Liver (tissue), 9 donors: Measurements from ENCODE around the gene IRAK3. TPM values are rescaled to one million over a fixed set of nuclear protein-coding genes. Genes with fewer than 3 reads are reported as not detected.

Experiments used
- DNase-seq: peaks from one replicate; pipeline ENCODE4 v3.0.0-alpha.2; 2017; ENCODE audit warnings: low spot score
- H3K27ac ChIP-seq, 2 donors: one replicate each; pipeline ENCODE4 v1.7.0; 2013; ENCODE audit warnings: inconsistent platforms in 2 of 2, low read length in 2 of 2, control low read depth in 1 of 2, low read depth in 1 of 2, mild to moderate bottlenecking in 1 of 2
- H3K27me3 ChIP-seq, 4 donors: one replicate each; pipeline versions ENCODE4 v1.6.1 to v1.7.0; 2013; ENCODE audit warnings: low read length in 3 of 4, inconsistent platforms in 1 of 4, mild to moderate bottlenecking in 1 of 4, moderate library complexity in 1 of 4; ENCODE audit not compliant: control insufficient read depth in 4 of 4, insufficient read depth in 4 of 4
- H3K36me3 ChIP-seq, 4 donors: one replicate each; pipeline versions ENCODE4 v1.6.1 to v1.7.0; 2013; ENCODE audit warnings: low read length in 3 of 4, mild to moderate bottlenecking in 3 of 4, low read depth in 1 of 4, moderate library complexity in 1 of 4; ENCODE audit not compliant: control insufficient read depth in 4 of 4, insufficient read depth in 3 of 4
- H3K4me1 ChIP-seq, 4 donors: one replicate each; pipeline versions ENCODE4 v1.6.1 to v1.7.0; 2013; ENCODE audit warnings: low read length in 3 of 4, mild to moderate bottlenecking in 3 of 4, moderate library complexity in 1 of 4; ENCODE audit not compliant: control insufficient read depth in 4 of 4, insufficient read depth in 4 of 4
- H3K4me3 ChIP-seq, 3 donors: one replicate each; pipeline versions ENCODE4 v1.6.1 to v1.7.0; 2013; ENCODE audit warnings: low read length in 3 of 3, control low read depth in 1 of 3, low read depth in 1 of 3, mild to moderate bottlenecking in 1 of 3
- H3K9ac ChIP-seq, 2 donors: one replicate each; pipeline ENCODE4 v1.7.0; 2013; ENCODE audit warnings: low read length in 2 of 2, mild to moderate bottlenecking in 2 of 2, moderate library complexity in 2 of 2, control low read depth in 1 of 2, low read depth in 1 of 2
- H3K9me3 ChIP-seq, 4 donors: one replicate each; pipeline versions ENCODE4 v1.6.1 to v1.7.0; 2013; ENCODE audit warnings: low read length in 3 of 4; ENCODE audit not compliant: control insufficient read depth in 4 of 4
- CTCF ChIP-seq: fragments of 150-350 bp; IDR thresholded peaks from 2 replicates; pipeline ENCODE4 v1.5.1; 2017; ENCODE audit warnings: improper control_type of control experiment, low read depth, low read length; ENCODE audit not compliant: missing input control
- EGR1 ChIP-seq, 2 donors: IDR thresholded peaks; 2 replicates each; pipeline ENCODE4 v1.6.1; 2016 to 2018; ENCODE audit warnings: antibody characterized with exemption in 2 of 2, low read depth in 2 of 2
- FOXA1 ChIP-seq: IDR thresholded peaks from 2 replicates; pipeline ENCODE4 v1.6.1; 2016; ENCODE audit warnings: antibody characterized with exemption
- FOXA2 ChIP-seq: IDR thresholded peaks from 2 replicates; pipeline ENCODE4 v1.6.1; 2016; ENCODE audit warnings: antibody characterized with exemption
- GABPA ChIP-seq, 2 donors: IDR thresholded peaks in 1 of 2; conservative IDR thresholded peaks in 1 of 2; 2 replicates each; pipeline ENCODE4 v1.6.1; 2016; ENCODE audit warnings: antibody characterized with exemption in 2 of 2, mild to moderate bottlenecking in 1 of 2, moderate library complexity in 1 of 2
- HNF4A ChIP-seq, 2 donors: conservative IDR thresholded peaks; 2 replicates each; pipeline ENCODE4 v1.6.1; 2016; ENCODE audit warnings: antibody characterized with exemption in 2 of 2, mild to moderate bottlenecking in 2 of 2
- HNF4G ChIP-seq: IDR thresholded peaks from 2 replicates; pipeline ENCODE4 v1.6.1; 2016; ENCODE audit warnings: antibody characterized with exemption
- JUND ChIP-seq, 2 donors: IDR thresholded peaks; 2 replicates each; pipeline ENCODE4 v1.6.1; 2016; ENCODE audit warnings: antibody characterized with exemption in 2 of 2
- NR2F2 ChIP-seq: IDR thresholded peaks from 2 replicates; pipeline ENCODE4 v1.6.1; 2016; ENCODE audit warnings: antibody characterized with exemption
- RAD21 ChIP-seq, 2 donors: IDR thresholded peaks; 2 replicates each; pipeline ENCODE4 v1.6.1; 2016; ENCODE audit warnings: antibody characterized with exemption in 2 of 2, mild to moderate bottlenecking in 2 of 2
- RXRA ChIP-seq, 2 donors: IDR thresholded peaks; 2 replicates each; pipeline ENCODE4 v1.6.1; 2017 to 2018; ENCODE audit warnings: antibody characterized with exemption in 2 of 2, mild to moderate bottlenecking in 1 of 2
- SP1 ChIP-seq: IDR thresholded peaks from 2 replicates; pipeline ENCODE4 v1.6.1; 2018; ENCODE audit warnings: antibody characterized with exemption, mild to moderate bottlenecking
- TAF1 ChIP-seq: conservative IDR thresholded peaks from 2 replicates; pipeline ENCODE4 v1.6.1; 2016; ENCODE audit warnings: antibody characterized with exemption, mild to moderate bottlenecking
- YY1 ChIP-seq: IDR thresholded peaks from 2 replicates; pipeline ENCODE4 v1.6.1; 2016; ENCODE audit warnings: antibody characterized with exemption, mild to moderate bottlenecking
- ZBTB33 ChIP-seq: IDR thresholded peaks from 2 replicates; pipeline ENCODE4 v1.6.1; 2016; ENCODE audit warnings: antibody characterized with exemption
- WGBS: extraction: QIAGEN DNeasy Blood & Tissue Kit; methylation state at CpG from one replicate; pipeline ENCODE4 v1.1.7; 2013; 5-methylcytosine and 5-hydroxymethylcytosine counted together
- polyA plus RNA-seq, 2 donors: library from polyadenylated mRNA; stranded (reverse) in 1 of 2; unstranded in 1 of 2; fragments of 200-250 nt in 1 of 2; fragments of >200 nt in 1 of 2; fragmentation: Nextera tagmentation in 1 of 2; extraction: Ambion mirVana in 1 of 2; gene quantifications; one replicate each; pipeline versions ENCODE4 v1.2.1 to v1.2.3, GENCODE V29; 2013 to 2015
- total RNA-seq, 2 donors: library from RNA; depleted of rRNA; stranded (reverse); fragments of >200 nt; gene quantifications; one replicate each; pipeline ENCODE4 v1.2.3, GENCODE V29; 2014
- TF ChIP-seq, protein P1 (sequence below): IDR thresholded peaks from 2 replicates; pipeline ENCODE4 v1.6.1; 2016; ENCODE audit warnings: antibody characterized with exemption, mild to moderate bottlenecking
- TF ChIP-seq, protein P2 (sequence below): IDR thresholded peaks from 2 replicates; pipeline ENCODE4 v1.6.1; 2016; ENCODE audit warnings: antibody characterized with exemption
- TF ChIP-seq, protein P3 (sequence below): IDR thresholded peaks from 2 replicates; pipeline ENCODE4 v1.6.1; 2016; ENCODE audit warnings: antibody characterized with exemption
- donor health status: healthy.
- donor health status: healthy.
- donor health status: healthy.
- donor health status: healthy.
- donor health status: healthy.

Gene IRAK3
- total and polyA plus RNA-seq, 4 donors, result 1.1 to 8.6 (median 3.5) TPM

DNA sequence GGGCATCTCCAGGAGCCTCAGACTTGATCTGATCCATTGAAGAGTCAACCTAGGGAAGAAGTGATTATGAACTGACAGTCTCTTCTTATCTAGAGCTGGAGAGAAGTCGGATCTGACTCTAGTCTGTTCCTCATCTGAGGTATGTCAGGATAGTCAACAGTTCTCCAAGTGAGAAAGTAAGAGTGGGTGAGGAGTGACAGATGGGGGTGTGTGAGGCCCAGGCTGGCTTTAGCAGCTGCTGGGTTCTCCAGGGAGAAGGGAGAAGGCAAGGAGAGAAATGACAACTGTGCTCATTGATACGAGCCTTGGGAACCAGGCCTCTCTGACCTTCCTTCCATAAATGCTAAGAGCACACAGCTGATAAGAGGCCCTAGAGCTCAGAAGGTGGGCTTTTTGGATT, 53.3 kb downstream of the IRAK3 start:
- no peak for DNase-seq
- Histone ChIP-seq H3K9ac (no peak overlapping the region), H3K4me1 (no peaks in the 10 kb centered on the region), H3K27me3 (no peaks in the 10 kb centered on the region), H3K9me3 (no peaks in the 10 kb centered on the region), H3K27ac (no peak overlapping the region), H3K36me3 (peaks cover 0 to 3% (median 0%) of the 10 kb centered on the region in 4 donors), H3K4me3 (no peak overlapping the region)
- no peak for TF ChIP-seq YY1
- TF ChIP-seq NR2F2, result no peak
- no peak for TF ChIP-seq EGR1 (IDR thresholded peaks at IDR 0.05; ENCODE audit: low read depth in 2 of 2)
- no peak for TF ChIP-seq ZBTB33
- TF ChIP-seq TAF1, result no peak
- TF ChIP-seq, protein P1, sequence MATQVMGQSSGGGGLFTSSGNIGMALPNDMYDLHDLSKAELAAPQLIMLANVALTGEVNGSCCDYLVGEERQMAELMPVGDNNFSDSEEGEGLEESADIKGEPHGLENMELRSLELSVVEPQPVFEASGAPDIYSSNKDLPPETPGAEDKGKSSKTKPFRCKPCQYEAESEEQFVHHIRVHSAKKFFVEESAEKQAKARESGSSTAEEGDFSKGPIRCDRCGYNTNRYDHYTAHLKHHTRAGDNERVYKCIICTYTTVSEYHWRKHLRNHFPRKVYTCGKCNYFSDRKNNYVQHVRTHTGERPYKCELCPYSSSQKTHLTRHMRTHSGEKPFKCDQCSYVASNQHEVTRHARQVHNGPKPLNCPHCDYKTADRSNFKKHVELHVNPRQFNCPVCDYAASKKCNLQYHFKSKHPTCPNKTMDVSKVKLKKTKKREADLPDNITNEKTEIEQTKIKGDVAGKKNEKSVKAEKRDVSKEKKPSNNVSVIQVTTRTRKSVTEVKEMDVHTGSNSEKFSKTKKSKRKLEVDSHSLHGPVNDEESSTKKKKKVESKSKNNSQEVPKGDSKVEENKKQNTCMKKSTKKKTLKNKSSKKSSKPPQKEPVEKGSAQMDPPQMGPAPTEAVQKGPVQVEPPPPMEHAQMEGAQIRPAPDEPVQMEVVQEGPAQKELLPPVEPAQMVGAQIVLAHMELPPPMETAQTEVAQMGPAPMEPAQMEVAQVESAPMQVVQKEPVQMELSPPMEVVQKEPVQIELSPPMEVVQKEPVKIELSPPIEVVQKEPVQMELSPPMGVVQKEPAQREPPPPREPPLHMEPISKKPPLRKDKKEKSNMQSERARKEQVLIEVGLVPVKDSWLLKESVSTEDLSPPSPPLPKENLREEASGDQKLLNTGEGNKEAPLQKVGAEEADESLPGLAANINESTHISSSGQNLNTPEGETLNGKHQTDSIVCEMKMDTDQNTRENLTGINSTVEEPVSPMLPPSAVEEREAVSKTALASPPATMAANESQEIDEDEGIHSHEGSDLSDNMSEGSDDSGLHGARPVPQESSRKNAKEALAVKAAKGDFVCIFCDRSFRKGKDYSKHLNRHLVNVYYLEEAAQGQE, result no peak
- TF ChIP-seq, protein P2, sequence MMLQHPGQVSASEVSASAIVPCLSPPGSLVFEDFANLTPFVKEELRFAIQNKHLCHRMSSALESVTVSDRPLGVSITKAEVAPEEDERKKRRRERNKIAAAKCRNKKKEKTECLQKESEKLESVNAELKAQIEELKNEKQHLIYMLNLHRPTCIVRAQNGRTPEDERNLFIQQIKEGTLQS, result no peak
- no peak for TF ChIP-seq FOXA1
- no peak for TF ChIP-seq HNF4G
- no peak for TF ChIP-seq FOXA2
- TF ChIP-seq GABPA (IDR thresholded peaks at IDR 0.05 in 1 of 2, conservative IDR thresholded peaks at IDR 0.05 in 1 of 2), result no peak
- TF ChIP-seq HNF4A (conservative IDR thresholded peaks at IDR 0.05), result no peak
- TF ChIP-seq RXRA (IDR thresholded peaks at IDR 0.05), result no peak
- TF ChIP-seq RAD21 (IDR thresholded peaks at IDR 0.05), result no peak
- TF ChIP-seq JUND (IDR thresholded peaks at IDR 0.05), result no peak
- TF ChIP-seq CTCF, result no peak
- TF ChIP-seq, protein P3, sequence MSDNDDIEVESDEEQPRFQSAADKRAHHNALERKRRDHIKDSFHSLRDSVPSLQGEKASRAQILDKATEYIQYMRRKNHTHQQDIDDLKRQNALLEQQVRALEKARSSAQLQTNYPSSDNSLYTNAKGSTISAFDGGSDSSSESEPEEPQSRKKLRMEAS, result no peak
- TF ChIP-seq SP1, result no peak
- WGBS, result 87% methylated on average over 2 of the region's 2 CpGs
